AG04449 (cell line): ENCODE results near the gene PCSK2.

Experiments used
- CTCF ChIA-PET: fragments of 350-600 bp; formaldehyde crosslinking; extraction: SDS; loops from one replicate; lab custom pipeline; 2021; ENCODE audit warnings: antibody characterized with exemption; lab: Yijun Ruan, JAX
- POLR2A ChIA-PET: fragments of 400-600, 350-600 bp; formaldehyde crosslinking; extraction: SDS; loops from one replicate; lab custom pipeline; 2020; ENCODE audit warnings: antibody characterized with exemption, inconsistent platforms; lab: Yijun Ruan, JAX
- DNase-seq: peaks from one replicate; pipeline ENCODE4 v3.0.0-alpha.2; 2010; ENCODE audit warnings: low read depth, low spot score
- H3K4me3 ChIP-seq: 2 replicates; pipeline ENCODE4 v1.5.1; 2011; ENCODE audit warnings: low read depth, mild to moderate bottlenecking, control low read depth, low read length
- TF ChIP-seq, protein P1 (sequence below): IDR thresholded peaks from one replicate; pipeline ENCODE4 v1.5.1; 2011; ENCODE audit warnings: mild to moderate bottlenecking, moderate library complexity, low read length, control low read depth, inconsistent platforms; ENCODE audit not compliant: insufficient read depth; ENCODE audit errors: missing control alignments

PCSK2 gene

DNA sequence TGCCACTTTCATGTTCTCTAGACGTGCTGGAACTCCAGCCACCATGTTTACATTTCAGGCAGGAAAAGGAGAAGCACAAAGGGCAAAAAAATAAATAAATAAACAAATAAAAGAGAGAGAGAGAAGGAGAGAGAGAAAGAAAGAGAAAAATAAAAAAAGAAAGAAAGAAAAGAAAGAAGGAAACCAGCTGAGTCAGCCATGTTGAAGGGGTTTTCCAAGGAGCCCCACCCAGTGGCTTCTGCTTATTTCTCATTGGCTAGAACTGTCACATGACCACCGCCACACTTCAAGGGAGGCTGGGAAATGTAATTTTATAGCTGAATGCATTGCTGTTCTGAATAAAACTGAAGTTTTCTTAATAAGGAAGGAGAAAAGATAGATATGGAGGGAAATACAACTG is 233.3 kb downstream of the PCSK2 start:
- TF ChIP-seq, protein P1, sequence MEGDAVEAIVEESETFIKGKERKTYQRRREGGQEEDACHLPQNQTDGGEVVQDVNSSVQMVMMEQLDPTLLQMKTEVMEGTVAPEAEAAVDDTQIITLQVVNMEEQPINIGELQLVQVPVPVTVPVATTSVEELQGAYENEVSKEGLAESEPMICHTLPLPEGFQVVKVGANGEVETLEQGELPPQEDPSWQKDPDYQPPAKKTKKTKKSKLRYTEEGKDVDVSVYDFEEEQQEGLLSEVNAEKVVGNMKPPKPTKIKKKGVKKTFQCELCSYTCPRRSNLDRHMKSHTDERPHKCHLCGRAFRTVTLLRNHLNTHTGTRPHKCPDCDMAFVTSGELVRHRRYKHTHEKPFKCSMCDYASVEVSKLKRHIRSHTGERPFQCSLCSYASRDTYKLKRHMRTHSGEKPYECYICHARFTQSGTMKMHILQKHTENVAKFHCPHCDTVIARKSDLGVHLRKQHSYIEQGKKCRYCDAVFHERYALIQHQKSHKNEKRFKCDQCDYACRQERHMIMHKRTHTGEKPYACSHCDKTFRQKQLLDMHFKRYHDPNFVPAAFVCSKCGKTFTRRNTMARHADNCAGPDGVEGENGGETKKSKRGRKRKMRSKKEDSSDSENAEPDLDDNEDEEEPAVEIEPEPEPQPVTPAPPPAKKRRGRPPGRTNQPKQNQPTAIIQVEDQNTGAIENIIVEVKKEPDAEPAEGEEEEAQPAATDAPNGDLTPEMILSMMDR = no peak
- H3K4me3 ChIP-seq = no peak overlapping the region
- DNase-seq = no peak
- ChIA-PET POLR2A (no interaction called here), CTCF (interaction anchor here (1.3 to 1.7 kb wide), 3 partner anchors 10 to 638 kb away, joined by 3 to 7 read pairs (median 3); no protein-coding TSS in a partner anchor)

DNA sequence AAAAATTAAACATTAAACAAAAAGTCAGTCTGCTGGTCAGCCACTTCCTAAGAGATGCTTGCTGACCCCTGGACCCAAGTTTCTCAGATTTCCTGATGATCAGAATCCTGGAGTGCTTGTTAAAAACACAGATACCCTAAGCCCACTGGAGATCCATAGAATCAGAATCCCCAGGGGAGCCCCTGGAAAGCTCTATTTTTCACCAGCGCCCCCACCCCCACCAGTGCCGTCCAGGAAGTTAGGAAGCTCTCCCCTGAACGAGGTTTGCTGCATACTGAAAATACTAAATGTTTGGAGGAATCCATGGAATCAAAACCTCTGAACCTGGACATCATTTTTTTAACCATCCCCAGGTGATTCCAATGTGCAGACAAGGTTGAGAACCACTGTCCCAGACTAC is 235.1 kb downstream of the PCSK2 start:
- TF ChIP-seq, protein P1 = no peak
- no peak for DNase-seq
- POLR2A ChIA-PET = no interaction called here
- CTCF ChIA-PET = no interaction called here
- no peak overlapping the region for H3K4me3 ChIP-seq

DNA sequence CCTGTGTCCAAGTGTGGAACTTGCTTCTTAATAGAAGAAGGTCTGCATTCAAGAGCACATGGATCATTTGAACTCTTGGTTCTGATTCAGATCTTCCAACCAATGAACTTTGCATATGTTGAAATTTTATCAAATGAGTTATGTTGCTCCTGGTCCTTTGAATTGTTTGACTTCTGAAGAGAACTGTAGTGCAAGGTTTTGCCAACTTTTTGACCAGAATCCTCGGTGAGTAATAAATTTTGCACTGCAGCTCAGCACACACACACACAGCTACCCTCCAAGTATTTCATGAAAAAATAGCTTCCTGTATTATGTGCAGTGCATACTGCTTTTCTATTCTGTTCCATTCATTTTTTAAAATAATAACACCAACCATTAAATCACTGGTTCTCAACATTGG is 236.9 kb downstream of the PCSK2 start:
- no peak for DNase-seq
- ChIA-PET CTCF (interaction anchor here (1.1 to 1.5 kb wide), 2 partner anchors 32 to 662 kb away, joined by 3 read pairs; no protein-coding TSS in a partner anchor), POLR2A (no interaction called here)
- TF ChIP-seq, protein P1 = no peak
- no peak overlapping the region for H3K4me3 ChIP-seq

DNA sequence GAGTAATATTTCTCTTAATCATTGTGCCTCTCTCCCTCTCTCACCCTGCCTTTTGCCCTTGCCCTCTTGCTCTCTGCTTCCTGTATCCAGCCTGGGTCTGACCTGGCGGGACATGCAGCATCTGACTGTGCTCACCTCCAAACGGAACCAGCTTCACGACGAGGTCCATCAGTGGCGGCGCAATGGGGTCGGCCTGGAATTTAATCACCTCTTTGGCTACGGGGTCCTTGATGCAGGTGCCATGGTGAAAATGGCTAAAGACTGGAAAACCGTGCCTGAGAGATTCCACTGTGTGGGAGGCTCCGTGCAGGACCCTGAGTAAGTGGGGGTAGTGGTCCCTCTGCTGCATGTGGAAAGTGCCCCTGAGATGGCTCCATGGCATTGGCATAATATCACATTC is 238.4 kb downstream of the PCSK2 start:
- ChIA-PET CTCF (no interaction called here), POLR2A (no interaction called here)
- TF ChIP-seq, protein P1 = no peak
- DNase-seq = no peak
- H3K4me3 ChIP-seq = no peak overlapping the region

DNA sequence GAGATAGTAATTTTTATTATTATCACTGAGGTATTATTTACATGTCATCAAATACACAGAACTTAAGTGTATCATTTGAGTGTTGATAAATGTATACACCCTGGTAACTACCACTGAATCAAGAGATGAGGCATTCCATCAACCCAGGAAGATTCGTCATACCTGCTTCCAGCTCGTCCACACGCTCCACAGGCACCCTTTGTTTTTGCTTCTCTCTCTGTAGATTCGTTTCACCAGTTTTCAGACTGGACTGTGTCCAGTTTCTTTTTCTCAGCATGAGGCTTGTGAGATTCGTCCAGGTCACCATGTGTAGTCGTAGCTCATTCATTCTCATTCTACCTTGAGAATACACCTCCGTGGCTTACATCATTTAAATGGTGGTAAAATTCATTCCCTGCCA is 239.8 kb downstream of the PCSK2 start:
- TF ChIP-seq, protein P1 = no peak
- POLR2A ChIA-PET = no interaction called here
- CTCF ChIA-PET = interaction anchor here (0.8 kb wide), 1 partner anchor 665 kb away, joined by 3 read pairs; no protein-coding TSS in a partner anchor

DNA sequence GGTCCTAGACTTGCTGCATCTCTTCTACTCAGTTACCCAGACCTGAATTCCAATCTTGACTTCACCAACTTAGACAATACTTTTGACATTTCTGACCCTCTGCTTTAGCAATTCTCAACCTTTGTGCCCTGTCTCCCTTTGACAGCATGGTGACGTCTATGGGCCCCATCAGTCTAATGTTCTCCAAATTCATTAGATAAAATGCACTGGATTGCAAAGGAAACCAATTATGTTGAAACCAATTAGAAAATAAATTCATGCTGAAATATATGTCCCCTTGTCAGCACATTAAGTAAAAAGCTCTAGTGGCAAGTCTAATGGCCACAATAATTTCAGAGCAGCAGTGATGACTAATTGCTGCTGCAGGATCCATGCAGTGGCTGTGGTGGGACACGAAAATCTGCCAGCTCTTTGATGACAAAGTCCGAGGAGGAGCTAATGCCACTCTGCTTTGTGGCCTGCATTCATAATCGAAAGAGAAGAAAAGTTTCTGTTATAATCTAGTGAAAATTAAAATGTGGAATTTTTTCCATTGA is 240.3 kb downstream of the PCSK2 start:
- H3K4me3 ChIP-seq = no peak overlapping the region
- no peak for DNase-seq
- TF ChIP-seq, protein P1 = no peak
- POLR2A ChIA-PET = no interaction called here
- CTCF ChIA-PET = interaction anchor here (0.7 kb wide), 1 partner anchor 665 kb away, joined by 3 read pairs; no protein-coding TSS in a partner anchor

More for the DNA sequence above, 239.8 kb downstream of the PCSK2 start:
- no peak overlapping the region for H3K4me3 ChIP-seq
- no peak for DNase-seq
